ENCODE measurements around the gene HDGFL3.

HDGFL3 gene

DNA sequence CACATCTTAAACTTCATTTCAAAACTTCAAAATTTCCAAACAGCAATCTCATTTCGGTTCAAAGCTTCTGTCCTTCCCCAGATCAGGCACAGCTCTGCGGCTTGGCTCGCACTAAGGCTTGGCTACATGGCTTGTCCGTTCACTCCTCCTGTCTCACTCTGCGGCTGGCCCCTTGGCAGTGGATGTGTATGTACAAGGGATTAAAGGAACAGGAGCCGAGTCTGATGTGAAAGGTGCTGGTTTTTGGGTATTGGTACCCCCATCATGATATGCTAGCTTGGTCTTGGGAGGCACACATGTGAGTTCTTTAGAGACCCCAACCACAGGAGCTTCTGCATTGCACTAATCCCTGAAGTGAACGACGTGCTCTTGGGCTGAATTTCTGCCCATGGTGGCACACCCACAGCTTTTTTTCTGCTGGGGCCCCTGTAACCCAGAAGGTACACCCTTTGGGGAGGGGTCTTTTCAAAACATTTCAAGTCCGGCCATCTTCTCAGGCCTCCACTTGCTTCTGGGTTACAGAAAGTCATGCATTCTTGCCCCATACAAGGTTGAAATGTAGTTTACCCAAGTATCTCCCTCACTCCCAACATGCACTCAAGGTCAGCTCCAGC, 87.5 kb downstream of the HDGFL3 start:
- no peak for DNase-seq

DNA sequence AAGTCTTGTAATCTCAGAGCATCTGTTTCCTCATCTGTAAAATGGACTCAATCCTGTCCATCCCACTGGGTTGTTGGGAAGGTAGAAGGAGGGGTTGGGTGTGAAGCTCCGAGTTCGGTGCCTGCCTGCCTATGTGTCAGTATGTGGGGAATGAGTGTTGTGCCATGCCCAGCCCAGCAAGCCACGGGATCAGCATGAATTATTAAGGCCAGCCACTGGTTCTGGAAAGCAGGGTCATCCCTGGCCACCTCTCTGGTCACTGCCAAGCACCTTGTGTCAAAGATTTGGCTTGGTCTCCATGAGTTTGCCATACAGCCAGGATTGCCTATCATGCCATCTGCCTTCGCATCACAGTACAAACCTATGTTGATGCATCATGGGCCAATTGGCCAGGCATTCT, 88.7 kb downstream of the HDGFL3 start:
- DNase-seq = no peak

GRCh38 chr15:83118291-83118827, 89.3 kb downstream of the HDGFL3 start:
- DNase-seq = no peak

GRCh38 chr15:83115831-83116565, 91.6 kb downstream of the HDGFL3 start:
- DNase-seq = no peak

DNA sequence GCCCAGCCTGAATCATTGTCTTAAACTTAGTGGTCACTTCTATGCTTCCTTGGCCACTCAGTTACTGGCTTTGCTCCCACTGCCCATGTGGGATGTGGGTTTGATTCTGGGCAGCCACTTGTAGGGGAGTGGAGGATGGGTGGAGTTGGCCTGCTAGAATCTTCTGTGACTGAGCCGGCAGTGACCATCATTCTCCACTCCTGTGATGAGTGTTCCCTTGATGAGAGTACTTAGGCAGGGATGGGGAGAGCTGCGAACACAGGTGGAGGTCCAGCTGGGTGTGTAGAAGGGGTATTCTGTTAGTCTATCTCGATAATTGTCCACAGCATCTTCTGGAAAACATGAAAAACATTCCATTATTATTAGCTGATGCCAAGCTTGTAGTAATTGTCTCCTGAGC, 92.2 kb downstream of the HDGFL3 start:
- DNase-seq = no peak

DNA sequence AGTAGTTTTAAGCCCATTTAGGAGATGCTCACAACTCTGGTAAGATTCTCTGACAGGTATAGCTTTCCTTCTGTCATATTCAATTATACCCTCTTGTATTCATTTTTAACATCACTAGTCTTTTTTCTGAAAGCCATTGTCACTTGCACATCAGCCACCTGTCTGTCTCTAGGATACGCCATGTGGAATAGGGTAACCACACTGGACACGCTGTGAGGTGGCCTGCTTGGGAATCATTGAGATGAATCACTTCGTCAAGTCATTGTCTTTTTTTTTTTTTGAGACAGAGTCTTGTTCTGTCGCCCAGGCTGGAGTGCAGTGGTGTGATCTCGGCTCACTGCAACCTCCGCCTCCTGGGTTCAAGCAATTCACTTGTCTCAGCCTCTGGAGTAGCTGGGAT, 92.8 kb downstream of the HDGFL3 start:
- DNase-seq = no peak

DNA sequence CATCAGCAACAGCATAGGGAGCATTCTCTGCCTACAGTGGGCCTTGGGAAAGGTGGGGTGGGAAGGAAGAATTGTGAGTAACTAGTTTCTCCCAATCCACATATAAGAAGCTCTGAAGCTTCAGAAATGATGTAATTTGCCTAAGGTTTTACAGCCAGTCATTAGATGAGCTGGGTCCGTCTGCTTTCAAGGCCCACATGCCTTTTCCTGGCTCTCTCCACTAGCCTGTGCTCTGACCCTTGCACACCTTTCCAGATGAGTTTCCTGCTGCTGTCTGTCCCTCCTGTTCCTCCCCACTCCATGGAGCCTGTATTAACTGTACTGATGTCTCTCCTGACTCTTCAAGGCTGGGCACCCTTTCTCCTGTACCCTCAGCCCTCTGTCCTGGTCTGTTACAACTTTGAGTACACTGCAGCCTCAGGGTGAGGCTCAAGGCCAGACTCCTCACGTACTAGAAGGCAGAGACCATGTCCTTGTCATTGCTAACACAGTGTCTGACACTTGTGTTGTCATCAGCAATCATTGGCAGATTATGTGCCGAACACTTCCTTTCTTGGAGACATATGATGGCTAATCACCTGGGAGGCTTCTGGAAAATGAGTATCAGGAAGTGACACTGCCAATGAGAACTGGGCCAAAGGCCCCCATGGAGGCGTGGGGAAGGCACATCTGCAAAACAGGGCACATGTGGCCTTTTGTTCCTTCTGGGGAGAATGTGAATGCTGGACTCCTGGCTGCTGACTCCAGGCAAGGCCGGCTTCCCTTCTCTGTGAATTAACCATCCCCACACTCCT, 93.5 kb downstream of the HDGFL3 start:
- no peak for DNase-seq

GRCh38 chr15:83112956-83113299, 94.7 kb downstream of the HDGFL3 start:
- no peak for DNase-seq

- DNase-seq = no peak
Observed at GRCh38 chr15:83112233-83112955, 95.2 kb downstream of the HDGFL3 start.

- DNase-seq = no peak
Observed at GRCh38 chr15:83111149-83111548, 96.5 kb downstream of the HDGFL3 start.

- DNase-seq = no peak
Observed at GRCh38 chr15:83110381-83110780, 97.2 kb downstream of the HDGFL3 start.

DNA sequence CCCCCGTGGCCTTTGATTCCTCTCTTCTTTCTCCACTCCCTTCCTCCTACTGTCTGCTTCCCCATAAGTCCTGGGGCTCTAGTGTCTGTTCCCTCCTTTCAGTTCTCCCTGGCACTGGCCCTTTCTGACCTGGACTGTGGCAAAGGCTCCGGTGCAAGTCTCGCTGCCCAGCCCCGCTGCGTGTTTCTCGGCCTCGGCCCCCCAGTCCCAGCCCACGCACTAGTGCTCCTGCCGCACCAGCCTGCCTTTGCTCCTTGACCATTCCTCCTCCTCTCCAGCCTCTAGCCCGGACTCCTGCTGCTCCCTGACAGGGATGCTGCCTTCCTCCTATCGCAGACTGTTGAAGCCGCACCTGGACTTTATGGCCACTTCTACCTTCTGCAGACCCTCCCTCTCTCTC, 98.1 kb downstream of the HDGFL3 start:
- no peak for DNase-seq

DNA sequence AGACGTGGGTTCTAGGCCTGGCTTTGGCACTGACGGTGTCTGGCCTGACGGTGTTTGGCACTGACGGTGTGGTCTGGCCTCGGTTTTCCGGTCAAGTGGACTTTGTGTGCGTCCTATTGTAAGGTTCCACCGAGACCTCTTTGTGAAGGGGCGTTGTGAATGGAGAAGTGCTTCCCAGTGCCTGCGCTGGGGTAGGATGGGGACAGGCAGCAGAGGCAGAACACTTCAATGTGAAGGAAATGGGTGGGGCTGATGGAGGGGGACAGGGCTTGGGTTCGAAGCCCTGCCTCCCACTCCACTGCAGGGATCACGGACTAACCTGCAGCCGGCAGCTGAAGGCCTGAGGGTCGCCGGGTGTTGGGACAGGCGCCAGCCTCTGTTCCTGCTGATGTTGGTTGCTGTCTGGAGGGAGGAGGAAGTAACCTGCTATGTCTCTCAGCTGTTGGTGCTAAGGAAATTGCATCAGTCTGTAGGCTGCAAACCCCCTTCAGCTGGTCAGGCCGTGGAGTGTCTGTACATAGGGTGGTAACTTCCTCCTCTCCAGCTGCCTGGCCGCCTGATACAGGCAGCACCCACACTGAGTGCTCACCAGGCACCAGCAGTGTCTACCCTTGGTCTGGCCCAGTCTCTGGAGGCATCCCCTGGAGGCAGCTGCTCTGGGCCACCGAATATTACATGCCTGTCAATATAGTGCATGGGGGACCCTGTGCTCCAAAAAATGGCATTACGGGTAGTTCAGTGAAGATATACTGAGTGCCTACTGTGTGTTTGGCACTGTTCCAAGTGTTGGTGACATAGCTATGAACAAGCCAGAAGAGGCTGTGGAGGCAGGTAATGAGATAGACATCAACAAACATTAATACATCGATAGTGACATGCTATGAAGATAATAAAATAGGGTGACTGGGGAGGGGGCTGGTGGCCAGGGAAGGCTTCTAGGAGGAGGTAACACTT, 99.1 kb downstream of the HDGFL3 start:
- DNase-seq = peak; percentile 73

DNA sequence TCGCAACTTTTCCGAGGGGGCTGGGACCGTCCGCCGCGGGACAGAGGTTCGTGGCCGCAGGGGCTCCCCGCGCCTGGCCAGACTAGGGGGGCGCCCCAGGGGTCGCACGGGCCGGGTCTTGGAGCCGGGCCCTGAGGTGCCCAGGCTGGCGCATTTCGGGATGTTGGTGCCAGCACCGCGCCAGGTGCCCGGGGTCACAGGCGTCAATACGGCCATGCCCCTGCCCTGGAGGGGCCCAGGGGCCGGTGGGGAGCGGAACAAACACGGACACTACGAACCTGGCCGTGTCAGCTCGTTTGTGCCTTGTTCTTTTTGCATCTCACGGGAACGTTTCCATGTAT, 99.8 kb downstream of the HDGFL3 start:
- DNase-seq = no peak

- peak; percentile 36 for DNase-seq
Observed at GRCh38 chr15:83106994-83107840, 100.4 kb downstream of the HDGFL3 start, which contains the start of gene TM6SF1. TSS of gene TM6SF1 (plus strand) at chr15:83107645. CDS start at chr15:83107681, 36 bp downstream.

GRCh38 chr15:83105440-83105839, 102.2 kb downstream of the HDGFL3 start:
- DNase-seq = no peak

DNA sequence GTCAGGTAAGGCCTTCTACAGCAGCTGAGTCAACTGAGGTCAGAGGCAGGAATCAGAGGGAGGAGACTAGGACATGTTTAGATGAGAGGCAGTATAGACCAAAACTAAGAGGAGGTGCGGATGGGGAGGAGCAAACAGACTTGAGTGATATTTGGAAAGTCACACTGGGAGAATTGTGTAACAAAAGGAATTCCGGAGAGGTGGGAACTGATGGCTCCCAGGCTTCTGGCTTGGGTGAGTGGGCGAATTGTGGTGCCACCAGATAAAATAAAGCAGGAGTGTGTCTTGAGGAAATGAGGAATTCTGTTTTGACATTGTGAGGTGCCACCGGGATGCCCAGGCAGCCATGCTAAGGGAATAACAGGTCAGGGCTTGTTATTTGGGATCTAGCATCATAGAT, 103.5 kb downstream of the HDGFL3 start:
- no peak for DNase-seq

DNA sequence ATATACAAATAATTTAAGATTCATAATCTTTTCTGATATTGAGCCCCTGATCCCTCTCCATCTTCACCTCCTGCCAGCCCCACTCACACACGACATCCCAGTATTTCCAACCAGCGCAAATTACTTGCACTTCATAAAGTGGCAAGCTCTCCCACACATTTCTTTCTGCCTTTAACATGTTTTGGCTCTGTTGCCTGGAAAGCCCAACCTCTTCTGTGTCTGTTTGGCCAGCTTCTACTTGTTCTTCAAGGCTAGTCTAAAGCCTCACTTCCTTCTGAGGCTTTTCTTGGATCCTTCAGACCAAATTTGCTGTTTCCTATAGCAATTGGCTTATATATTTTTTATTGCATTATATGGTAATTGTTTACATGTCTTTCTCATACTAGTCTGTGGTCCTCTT, 105.3 kb downstream of the HDGFL3 start:
- peak; percentile 62 for DNase-seq

DNA sequence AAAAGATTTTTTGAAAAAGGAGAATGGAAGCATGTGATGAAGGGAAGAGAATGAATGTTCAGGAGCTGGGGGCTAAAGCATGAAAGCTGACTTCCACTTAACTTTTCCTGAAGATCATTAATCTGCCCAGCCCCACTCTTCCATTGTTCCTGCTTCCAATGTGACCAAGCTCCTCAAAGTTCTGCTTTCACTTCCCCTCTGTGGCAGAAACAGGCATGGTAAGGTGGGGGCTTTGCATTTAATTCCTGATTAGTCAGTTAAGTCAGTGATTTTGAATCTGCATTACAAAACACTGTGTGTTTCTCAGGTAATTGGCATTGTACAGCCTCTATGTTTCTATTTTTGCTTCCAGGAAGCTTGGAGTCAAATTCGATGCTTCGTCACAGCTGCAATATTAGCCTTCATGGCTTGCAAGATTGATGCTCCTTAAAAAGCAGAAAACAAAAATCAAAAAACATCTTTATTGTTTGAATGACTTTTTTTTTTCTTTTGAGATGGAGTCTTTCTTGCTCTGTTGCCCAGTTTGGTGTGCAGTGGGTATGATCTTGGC, 107.5 kb downstream of the HDGFL3 start:
- no peak for DNase-seq

- DNase-seq = no peak
Observed at GRCh38 chr15:83099290-83099689, 108.3 kb downstream of the HDGFL3 start.

GRCh38 chr15:83098079-83098478, 109.5 kb downstream of the HDGFL3 start:
- no peak for DNase-seq
